Stimulated activated CD8-positive, alpha-beta memory T cell treated with anti-CD3 and anti-CD28 coated beads, Interleukin-15, amount 100 ng/mL, for 1 hour (primary cell): ENCODE measurements around the gene TMCC1.
"Not testable (repeated sequence)": the region's sequence is repeated elsewhere in the genome, so short reads cannot be mapped to it uniquely, and the experiment has no call there.

Experiments used
- DNase-seq: peaks from one replicate; pipeline ENCODE4 v3.0.0-alpha.2; 2020; ENCODE audit warnings: low read depth

Gene TMCC1

DNA sequence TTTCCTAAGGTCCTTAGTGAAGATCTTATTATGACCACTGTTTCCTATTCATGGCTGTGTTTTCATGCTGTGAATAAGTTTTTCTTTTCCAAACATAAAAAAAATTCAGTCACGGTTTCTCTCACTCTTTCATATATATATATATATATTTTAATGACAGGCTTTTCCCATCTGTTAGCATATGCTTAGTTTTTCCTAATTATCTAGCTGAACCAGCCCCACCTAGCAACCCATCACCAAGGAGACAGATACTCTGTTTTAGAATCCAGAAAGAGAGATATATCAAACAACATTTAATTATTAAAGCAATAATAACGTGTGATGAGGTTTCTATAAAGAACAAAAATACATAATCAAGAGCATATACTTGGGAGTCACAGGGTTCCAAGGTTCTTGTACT, 58.3 kb downstream of the TMCC1 start:
- no peak for DNase-seq

DNA sequence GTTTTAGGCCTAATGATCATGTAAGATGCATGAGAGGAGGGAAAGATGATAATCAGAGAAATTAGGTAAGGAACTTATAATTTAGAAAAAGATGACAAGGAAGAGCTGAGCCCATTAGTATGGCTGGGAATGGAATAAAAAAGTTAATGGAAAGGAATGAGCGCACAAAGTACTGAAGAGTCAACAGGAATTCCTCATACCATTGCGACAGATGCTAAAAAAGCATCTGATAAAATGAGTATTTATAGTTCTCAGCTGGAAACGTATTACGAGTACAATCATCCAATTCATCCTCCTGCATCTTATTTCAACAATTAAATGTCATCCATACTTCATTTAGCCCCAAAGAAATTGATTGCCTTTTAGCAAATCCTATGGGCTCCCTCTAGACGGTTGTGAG, 58.9 kb downstream of the TMCC1 start:
- DNase-seq: no peak

DNA sequence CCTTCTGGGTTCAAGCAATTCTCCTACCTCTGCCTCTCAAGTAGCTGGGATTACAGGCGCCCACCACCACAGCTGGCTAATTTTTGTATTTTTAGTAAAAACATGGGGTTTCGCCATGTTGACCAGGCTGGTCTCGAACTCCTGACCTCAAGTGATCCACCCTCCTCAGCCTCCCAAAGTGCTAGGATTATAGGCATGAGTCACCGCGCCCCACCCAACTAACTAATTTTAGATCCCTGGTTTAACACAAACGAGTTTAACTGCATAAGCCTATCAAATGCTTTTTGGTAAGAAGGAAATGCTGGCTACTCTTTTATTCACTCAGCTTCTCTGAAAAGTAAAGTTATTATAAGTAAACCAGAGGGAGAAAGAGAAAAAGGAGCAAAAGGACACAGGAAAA, 61.6 kb downstream of the TMCC1 start:
- DNase-seq: not testable (repeated sequence)

DNA sequence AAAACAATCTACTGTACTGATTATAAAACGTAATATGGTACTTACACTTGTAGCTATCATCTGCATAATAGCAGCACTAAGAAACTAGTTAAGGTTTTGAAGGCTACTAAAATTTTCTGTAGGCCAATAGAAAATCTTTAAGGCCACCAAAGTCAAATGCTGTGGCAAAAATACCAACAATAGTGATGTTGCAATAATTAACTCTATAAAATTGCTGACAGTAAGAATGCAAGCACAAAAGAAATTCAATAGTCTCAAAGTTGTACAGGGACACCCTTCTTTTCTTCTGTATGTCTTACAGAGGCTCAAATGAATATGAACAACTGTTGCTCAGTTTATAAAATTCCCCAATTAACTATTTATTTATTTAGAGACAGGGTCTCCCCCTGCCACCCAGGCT, 62.0 kb downstream of the TMCC1 start:
- DNase-seq: no peak

DNA sequence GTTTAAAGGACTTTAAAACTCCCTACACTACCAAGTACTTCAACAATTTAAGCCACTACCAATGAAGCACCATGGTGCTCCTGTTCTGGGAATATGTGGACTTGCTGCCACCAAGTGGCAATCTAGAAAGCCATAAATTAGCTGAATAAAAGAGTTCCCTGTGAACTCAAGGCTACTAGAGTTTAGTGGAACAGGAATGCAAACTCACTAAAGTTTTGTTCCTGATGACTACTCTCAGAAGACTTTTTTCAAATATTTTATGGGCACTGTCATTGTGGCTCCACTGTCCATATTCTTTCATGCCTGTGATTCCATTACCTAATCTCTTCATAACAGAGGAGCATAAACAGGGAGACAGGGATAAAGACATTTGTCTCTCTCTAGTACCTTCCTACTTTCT, 63.9 kb downstream of the TMCC1 start:
- no peak for DNase-seq

DNA sequence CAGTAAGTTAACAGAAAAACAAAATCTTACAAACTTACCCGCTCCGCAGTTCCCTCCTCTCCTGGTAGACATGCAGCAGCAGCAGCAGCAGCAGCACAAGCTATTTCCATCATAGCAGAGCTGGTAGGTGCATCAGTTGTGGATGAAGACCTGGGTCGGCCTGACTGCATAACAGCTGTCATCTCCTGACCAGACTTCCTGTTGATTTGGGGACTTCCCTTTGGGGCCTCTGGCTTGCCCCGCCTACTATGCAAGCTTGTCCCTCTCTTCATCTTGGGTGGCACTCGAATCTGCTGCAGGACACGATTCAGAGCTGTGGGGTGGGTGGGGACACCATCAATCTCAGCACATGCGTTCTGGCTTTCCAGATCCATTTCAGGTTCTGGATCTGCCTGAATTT, 65.7 kb downstream of the TMCC1 start:
- no peak for DNase-seq

DNA sequence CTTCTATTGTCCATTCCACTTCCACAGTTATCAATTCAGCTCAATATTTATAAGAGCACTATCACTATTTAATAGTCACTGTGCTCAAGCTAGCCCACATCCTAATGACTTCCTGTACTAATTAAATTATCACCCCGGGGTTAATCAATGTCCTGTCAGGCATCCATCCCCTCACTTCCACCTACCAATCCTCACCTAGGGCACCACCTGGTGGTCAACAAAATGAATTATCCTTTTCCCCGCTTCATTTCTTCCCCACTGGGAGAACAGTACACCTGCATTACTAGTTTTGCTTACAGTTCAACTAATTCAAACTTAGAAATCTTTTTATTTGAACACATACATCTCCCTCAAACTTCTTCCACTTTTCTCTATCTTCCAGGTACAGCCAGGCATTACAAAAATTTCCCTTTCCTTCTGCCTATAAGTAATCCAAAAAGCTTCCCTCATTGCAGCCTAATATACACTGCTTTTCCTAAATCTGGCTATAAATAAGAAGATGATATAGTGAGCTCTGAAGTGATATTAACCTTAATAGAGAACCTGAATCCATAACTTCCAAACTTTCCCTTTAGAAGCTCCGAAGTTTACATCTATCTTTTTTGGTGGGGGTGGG, 68.5 kb downstream of the TMCC1 start:
- no peak for DNase-seq

DNA sequence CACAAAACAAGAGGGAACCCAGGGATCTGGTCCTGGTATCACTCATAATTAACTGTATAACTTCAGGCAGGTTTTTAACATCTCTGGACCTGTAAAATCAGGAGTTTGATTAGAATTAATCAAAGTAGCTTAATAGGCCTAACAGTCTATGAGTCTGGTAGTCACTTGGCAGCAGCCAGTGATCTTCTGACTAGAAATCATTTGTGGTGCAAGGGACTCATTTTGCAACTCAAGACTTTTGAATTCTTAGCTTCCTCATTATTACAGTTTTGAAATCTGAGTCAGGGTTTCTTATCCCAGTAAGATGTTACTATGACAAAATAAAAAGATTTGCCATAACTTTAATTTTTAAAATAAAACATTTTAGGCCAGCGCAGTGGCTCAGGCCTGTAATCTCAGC, 70.8 kb downstream of the TMCC1 start:
- DNase-seq: no peak

DNA sequence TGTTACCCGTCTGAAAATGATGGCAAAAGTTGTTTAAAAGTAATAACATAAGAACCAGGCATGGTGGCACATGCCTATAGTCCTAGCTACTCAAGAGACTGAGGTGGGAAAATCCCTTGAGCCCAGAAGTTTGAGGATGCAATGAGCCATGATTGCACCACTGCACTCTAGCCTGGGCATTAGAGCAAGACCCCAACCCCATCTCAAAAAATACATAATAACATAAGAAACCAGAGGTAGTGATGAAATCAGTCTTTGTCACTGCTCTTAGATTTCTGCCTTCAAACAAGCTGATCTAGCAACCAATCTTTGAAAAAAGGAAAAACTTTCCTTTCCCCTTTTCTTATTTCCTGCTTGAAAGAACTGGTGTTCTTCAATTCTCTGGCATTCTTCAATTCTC, 71.3 kb downstream of the TMCC1 start:
- DNase-seq: no peak

DNA sequence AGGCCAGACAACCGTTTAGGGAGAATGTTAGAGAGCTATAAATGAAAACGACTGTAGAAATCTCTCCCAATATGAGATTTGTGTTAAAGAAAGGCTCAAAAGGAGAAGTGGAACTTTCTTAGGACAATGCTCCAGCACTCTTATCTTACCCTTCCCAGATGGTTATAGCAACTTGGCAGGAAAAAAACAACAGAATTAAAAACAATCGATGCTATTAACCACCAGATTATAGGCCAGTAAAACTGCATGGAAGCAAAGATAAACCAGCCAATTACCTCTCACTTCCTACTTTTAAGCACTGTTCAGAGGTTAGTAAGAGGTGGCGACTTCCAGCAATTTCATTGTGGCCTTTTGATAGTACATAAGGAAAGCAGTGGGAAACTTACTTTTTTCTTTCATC, 72.9 kb downstream of the TMCC1 start:
- DNase-seq: no peak

DNA sequence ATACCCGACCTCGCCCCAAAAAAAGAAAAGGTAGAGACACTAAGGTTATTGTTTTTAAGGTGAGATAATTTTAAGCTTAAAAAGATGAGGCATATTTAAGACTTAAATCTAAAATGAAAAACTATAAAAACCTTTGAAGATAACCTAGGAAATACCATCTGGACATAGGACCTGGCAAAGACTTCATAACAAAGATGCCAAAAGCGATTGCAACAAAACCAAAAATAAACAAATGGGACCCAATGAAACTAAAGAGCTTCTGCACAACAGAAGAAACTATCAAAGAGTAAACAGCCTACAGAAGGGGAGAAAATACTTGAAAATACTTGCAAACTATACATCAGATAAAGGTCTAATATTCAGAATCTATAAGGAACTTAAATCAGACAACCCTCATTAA, 80.9 kb downstream of the TMCC1 start:
- no peak for DNase-seq

DNA sequence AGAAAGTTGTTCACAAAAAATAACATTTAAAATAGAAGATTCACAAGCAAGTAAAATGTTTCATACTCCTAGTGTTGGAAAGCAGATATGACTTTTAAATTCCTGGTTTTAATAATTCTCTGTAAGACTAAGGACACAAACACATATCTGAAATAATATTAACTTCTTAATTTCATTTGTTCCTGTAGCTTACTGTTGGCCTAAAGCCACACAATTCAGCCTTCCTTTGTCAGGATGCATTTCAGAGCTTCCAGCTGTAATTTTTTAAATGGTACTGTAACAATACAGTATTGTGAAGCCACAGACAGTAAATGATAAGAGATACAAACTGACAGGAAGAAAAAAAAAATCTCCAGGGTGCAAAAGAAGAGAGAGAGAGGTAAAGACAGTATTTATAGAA, 84.2 kb downstream of the TMCC1 start:
- DNase-seq: no peak

DNA sequence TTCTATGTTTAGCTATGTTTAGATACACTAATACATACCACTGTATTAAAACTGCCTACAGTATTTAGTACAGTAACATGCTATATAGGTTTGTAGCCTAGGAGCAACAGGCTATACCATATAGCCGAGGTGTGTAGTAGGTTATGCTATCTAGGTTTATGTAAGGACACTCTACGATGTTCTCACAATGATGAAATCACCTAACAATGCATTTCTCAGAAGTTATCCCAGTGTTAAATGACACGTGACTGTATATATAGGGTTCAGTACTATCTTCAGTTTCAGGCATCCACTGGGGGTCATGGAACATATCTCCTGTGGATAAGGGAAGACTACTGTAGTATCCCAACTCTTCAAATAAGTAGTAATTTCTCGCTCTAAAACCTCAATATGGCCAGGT, 97.4 kb downstream of the TMCC1 start:
- no peak for DNase-seq

DNA sequence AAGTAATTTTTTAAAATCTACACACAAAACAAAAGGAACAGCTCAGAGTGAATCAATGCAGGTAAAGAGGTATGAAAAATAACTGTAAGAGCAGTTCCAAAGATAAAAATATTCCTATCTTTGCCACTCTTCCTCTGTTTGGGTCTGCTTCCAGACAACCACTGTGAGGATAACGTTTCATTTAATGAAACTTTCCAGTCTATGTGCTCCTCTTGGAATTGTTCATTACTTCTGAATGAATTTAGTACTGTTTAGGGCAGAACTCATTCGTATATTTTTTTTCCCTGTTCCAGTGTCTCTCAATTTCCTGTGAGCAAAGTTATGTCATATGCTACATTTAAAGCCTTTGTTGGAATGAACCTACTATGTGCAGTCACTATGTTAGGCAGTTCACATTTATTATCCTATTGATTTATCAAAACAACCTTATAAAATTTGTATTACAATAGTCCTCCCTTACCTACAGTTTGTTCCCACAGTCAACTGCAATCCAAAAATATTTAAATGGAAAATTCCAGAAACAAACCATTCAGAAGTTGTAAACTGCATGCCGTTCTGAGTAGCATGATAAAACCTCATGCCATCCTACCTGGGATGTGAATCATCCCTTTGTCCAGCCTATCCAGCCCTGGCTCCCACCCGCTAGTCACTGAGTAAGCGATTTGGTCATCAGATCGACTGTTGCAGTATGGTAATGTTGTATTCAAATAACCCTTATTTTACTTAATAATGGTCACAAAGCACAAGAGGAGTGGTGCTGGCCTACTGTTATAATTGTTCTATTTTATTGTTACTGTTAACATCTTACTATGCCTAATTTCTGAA, 98.1 kb downstream of the TMCC1 start:
- DNase-seq: no peak

DNA sequence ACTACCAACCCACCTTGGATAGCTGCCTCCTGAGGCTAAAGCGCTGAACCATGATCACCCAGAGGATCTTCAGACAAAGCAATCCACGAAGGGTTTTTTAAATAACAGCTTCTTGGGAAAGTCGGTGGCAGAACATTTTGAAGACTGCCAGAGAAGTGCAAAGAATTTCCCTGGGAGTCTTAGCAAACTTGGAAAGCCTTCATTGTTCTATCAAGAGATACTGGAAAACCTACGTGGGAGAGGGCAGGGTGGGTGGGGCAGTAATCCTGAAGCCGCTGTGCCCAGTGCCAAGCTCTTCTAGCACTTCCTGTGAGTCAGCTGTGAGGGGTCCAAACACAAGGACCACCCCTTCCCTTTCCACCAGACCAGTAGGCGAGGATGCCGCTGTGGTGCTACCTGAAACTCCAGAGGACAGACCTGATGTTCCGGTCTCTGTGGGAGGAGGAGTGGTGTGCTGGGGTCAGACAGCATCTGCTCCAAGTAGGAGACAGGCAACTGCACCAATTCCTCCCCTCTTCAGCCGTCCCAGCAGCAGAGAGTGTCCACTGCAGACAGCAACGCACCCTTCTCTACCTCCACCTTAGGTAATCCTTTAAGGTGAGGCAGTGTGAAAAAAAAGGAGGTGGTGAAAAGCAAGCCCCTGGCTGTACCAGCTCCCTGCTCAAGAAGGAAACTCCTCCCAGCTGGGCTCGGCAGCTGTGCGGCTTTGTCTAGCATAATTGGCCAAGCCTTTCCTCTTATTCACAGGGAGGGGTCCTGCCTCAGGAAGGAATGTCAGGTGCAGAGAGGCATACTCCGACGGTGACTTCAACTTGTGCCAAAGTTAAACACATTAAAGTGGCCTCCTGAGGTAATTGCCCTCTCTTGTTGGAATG, 99.0 kb downstream of the TMCC1 start:
- DNase-seq: no peak

DNA sequence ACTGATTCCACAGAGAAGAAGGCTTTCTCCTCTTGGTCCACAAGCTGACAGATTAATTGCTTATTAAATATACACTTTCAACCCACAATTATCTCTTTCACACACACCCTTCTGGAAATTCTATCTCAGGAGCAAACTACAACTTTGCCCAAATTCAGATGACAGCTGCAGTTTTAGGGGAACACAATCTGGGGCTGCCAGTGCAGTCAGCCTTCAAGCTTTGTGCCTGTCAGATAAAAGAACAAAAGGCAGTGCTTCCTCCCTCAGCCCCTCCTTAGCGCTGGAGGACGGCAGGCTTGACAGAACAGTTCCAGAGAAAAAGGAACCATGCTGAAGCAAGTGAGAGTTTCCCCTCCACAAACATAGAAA, 99.6 kb downstream of the TMCC1 start:
- no peak for DNase-seq

DNA sequence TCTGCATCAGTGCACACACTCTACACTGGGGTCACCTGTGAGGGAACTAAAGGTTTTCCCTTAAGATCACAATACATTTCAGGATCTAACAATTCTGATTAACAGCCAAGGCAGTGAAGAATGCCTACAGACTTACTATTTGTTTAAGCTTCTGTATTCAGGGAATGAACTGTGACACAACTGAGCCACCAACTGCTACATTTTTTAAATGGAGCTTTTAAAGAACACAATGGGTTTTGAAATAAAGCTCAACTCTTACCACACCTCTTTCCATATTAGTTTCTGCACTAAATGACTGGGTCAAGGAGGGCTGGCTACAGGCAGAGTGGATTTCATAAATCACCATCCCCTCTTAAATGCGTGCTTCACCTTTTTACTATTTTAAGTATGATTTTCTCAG, 100.2 kb downstream of the TMCC1 start:
- DNase-seq: no peak

DNA sequence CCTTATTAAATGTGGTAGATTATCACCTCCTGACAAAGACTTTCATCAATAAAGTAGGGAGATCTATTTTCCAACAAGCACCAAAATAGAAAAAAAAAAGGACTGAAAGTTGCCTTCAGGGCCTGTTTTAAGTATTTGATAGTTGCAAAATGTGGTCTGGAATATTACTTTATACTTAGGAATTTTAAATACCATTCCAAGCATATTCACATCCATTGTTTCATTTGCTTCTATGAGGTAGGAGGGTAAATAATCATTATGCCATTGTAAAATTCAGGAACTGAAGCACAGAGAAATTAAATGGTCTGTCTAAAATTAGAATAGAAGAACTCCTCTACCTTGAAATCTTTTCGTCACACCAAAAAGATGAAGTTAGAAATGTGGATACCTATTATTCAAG, 110.0 kb downstream of the TMCC1 start:
- no peak for DNase-seq

DNA sequence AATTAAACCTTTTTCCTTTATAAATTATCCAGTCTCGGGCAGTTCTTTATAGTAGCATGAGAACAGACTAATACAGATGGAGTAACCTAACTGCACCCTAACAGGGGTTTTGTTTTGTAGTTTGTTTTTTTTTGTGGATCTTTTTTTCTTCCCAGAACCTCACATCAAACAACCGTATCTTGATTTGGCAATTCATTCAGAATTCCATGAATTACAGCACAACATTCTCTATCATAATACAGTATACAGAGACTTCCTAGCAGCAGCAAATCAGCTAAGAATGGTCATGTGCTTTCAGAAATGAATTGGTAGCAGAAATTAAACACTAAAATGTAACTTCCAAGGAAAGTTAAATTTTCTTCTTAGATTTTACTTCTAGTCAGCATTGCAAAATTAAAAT, 114.6 kb downstream of the TMCC1 start:
- DNase-seq: no peak

DNA sequence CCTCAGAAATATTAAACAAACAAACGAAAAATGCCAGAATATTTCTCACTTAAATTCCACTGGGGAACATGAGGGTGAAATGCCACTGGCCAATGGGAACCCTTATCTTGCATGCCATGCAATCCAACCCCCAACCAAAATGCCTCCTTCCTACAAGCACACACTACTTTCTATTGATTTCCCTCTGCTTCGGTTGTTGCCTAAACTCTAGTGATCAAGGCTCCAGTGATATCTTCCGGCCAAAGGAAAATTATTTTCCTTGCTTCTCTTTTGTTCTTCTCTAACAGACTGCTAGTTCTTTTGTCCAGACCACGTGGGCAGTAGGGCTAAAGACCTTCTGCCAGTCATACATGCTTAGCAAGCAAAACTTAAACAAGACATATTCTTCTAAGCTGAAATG, 115.7 kb downstream of the TMCC1 start:
- no peak for DNase-seq

DNA sequence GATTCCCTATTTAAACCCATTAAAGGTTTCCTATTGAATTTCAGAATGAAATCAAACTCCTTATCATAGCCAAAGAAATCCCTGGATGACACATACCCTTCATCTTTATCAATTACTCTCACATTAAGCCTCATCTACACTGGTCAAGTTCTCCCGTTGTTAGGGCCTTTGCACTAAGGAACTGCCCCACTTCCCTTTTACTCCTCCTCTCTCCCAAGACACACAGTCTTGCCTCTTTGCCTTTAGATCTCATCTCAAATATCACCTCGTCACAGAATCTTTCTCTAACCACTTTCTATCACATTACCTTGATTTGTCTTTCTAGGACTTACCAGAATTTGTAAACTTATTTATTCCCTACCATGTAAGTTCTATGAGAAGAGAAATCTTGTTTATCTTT, 117.6 kb downstream of the TMCC1 start:
- no peak for DNase-seq

DNA sequence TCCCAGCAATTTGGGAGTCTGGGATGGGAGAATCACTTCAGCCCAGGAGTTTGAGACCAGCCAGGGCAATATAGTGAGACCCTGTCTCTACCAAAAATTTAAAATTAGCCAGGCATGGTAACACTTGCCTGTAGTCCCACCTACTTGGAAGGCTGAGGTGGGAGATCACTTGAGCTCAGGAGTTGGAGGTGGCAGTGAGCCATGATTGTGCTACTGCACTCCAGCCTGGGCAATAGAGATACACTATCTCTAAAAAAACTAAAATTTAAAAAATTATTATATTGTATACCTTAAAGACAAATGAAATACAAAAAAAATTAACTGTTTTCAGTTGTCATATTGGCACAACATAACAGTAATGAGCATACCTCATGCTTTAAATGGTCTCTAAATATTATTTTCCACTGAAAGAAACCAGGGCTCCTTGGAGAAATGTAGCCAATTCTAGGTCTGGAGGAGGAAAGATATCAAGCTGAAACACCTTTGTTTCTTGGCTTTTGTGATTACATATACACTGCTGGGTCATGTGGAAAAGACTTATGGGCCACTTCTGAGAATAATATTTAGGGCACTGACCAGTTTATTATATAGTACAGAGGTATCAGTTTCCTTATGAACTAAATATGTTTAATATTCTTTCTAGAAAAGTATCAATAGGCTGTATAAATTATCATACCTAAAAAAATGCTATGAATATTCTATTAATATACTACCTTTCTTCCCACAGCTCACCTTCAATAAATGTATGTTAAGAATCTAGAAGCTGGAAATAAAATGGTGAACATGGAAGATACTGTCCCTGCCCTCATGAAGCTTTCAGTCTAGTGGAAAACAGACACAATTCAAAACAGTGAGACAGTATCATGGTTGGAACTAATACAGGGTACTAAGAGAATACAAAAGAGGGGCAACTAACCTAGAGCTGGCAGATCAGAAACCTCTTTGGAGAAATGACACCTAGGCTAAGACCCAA, 119.5 kb downstream of the TMCC1 start:
- DNase-seq: no peak
